Activated CD4-positive, alpha-beta T cell treated with anti-CD3 and anti-CD28 coated beads, Interleukin-2, amount 50 U/mL, for 1 hour (primary cell): Measurements from ENCODE around the gene HIVEP3.

ENCODE experiments used
- DNase-seq: peaks from one replicate; pipeline ENCODE4 v3.0.0-alpha.2; 2020

Gene HIVEP3

DNA sequence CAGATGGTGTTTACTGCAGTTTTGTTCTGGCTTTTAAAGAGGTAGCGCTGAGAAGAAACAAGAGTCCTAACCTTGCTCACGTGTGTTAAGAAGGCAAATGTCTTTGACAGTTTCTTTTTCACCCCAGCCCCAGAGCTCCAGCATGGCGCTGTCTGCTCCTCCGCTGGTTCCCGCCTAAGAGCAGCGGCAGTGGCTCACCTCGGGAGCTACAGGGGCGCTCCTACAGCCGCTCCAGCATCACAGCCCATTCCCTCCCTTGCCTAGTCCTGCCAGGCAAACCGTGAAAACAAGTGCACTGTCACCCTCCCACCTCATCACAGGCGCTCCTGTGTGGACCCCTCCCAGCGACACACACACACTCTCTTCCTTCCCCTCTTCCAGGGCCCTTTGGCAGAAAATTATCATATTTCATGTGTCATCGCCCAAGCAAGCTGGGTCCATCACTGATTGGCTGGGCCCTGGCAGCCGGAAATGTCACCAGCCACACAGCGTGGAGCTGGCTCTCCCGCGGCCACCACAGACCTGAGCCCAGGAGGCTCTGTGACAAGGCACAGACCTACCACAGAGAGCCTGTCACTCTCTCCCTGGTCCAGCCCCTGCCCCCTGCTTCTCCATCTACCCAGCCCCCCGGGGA is 1.2 kb upstream of the HIVEP3 start:
- peak; percentile 70 for DNase-seq

DNA sequence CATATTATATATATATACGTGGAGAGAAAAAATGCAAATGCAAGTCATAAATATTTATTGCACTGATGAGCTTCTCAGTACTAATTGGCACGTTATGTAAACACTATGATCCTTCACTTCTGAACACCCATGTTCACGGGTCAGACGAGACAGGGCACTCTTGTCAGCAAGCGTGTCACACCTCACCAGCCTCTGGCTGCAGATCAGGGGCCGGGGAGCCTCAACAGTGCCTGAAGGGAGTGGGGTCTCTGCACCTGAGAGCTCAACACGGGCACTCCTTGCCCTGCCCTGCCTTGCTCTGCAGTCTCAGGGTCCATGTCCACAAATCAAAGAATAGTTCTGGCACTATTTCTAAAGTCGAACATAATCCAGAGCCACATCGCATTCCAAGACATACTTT is 409 bp upstream of the HIVEP3 start:
- no peak for DNase-seq

DNA sequence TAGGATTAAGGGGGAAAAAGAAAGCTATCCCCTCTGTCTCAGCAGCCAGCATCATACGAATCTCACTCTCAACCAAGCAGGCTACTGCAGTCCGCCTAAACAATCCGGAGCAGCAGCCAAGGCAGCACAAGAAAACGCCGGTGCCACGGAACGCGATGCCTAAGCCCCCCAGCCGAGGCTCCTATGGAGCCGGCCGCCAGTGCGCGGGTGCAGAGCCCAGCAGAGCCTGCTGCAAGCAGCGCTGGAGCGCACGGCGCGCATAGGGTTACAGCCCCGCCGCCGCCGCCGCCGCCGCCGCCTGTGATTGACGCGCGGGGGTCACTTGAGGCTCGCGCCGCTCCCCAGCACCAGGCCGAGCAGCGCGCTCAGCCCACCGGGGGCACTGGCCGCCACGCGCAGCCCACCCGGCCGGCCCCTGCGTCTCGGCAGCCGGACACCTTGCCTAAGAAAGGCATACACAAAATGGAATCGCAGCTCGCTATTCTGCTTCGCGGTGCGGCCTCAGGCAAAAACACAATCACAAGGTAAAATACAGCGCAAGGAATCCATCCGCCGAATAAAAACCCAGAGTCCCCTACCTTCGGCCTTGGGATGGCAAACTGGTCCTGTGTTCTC is 780 bp downstream of the HIVEP3 start:
- DNase-seq: peak; percentile 35

DNA sequence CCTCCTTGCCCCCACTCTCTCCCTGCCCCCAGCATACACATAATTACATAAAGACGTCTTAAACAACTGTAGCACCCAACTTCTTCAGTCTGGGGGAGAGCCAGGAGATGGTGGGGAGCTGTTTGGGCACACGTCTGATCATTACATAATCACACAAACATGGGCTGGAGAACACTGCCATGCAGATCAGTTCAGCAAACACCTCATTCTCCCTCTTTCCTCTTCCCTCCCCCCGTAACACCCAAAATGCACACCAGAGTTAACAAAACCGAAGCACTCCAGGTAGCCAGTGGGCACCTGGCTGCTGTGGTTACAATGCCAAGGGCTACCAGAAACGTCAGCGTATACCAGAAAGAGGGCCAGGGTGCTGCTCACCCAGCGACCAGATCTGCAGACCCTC is 1.6 kb downstream of the HIVEP3 start:
- DNase-seq: no peak

DNA sequence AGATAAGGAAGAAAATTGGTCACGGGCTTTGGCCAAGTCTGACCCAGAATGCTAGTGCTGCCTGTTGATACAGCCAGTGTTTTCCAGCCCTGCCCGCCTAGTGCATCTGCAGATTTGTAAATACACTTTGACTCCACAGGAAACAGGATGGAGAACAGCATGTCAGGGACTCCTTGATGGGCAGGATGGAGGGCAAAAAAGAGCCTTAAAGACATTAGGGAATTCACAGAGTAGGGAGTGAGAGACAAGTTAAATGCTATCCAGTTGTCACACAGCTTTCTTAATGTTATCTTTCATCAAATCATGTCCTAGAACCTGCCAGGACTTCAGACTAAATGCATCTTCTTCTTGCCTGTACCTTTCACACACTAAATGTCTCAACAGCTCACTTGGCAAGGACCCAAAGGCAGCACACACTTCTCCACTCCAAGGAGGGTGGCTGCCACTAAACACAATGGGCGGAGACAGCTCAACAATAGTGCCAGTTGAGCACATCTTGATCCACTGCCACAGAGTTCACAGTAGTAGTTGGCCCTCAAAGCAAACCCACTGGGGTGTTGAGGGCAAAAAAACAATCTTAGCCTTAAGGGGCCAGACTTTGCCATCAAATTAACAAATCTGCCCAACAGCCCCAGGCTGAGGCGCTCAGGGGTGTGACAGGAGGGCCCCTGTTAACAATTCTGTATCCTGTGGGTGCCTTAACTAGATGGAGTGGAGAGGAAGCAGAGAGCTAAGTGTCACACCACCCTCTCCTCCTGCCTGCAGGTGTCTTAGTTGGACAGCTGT is 2.7 kb downstream of the HIVEP3 start:
- DNase-seq: peak; percentile 26

DNA sequence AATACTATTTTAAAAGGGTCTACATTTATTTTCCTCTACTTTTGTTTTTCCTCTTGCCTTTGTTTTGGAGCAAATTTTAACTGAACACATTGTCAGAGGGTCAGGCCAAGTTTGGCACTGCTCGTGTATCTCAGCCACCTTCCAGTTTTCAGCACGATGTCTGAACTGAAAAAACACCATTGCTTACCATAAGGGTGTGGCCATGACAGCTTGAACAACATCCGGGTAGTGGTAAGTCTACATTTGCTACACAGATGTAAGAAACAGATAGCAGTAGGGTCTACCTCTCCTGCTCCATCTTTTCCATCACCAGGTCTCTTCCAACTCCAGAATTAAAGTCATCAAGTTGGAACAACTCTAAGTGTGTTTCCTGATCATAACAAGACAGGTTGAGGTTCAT is 4.2 kb downstream of the HIVEP3 start:
- no peak for DNase-seq

DNA sequence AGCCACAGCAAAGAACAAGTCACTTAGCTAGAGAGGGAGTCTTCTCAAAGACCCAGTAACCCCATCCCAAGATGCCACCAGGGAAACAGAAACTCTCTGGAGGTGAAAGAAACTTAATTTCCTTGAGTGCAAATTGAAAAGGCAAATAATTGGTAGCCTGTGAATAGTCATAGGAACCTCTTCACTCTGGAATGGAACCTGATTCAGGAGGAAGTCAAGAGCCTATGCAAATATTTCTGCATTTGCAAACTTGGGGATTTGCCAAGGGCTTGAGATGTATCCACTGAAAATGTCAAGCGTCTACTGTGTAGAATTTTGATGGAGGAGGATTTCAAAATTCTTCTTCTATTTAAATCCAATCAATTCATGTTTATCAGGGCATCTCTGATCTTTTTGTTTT is 5.7 kb downstream of the HIVEP3 start:
- no peak for DNase-seq

DNA sequence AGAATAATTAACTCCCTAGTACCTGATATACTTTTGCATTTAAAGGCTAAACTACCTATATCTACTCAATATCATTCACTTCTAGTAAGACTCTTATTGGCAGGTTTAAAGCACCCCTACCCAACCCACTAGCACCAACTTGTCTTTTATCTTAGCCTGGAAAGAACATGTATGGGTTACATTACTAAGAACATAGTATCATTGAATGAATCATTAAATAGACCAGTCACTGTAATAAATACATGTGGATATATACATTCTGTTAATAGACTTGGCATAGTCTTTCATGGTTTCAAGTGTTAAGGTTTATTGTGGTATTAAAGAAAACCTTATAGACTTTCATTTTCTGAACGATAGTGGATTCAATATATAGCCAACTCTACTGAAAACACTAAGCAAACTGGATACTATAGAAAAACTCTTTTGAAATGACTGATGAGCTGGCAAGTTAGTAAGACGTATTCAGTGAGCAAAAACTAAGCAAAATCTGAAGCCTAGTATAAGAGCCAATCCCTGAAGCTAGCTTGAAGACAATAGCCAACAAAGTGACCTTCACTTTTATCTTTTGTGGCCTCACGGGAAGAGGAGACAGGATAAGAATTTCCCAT is 10.3 kb downstream of the HIVEP3 start:
- no peak for DNase-seq

DNA sequence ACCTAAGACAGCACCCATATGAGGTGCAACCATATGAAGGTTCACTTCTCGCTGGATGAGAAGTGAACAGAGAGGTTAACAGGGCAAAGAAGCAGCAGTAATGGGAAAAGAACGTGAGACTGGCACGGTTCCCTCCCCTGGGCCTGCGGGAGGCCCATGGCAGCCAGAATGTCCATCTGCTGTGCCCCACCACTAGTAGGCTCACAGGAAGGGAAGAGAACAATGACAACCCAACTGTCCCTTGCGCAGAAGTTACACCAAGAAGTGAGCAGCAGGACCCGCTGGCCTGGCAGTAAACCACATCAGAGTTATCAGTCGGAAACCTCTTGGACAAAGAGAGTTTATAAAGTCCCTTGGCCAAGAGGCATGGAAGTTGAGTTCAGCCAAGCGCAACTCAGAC is 11.3 kb downstream of the HIVEP3 start:
- no peak for DNase-seq

DNA sequence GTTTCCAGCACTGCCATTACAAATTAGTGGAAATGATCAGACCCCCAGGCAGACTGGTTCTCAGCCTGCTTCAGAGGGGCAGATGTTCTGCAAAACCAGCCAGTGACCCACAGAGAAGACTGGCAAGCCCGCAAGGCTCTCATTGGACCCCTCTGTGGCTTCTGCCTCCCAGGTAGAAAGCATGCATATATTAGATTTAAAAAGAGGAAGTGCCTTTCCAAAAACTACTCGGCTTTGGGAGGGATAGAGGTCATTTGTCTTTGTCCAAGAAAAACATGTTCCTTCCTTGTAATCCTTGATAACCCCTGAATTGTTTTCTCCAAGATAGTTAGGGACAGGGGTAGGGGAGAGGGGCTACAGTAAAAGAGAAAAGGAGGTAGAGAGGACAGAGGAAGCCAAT is 11.8 kb downstream of the HIVEP3 start:
- no peak for DNase-seq

DNA sequence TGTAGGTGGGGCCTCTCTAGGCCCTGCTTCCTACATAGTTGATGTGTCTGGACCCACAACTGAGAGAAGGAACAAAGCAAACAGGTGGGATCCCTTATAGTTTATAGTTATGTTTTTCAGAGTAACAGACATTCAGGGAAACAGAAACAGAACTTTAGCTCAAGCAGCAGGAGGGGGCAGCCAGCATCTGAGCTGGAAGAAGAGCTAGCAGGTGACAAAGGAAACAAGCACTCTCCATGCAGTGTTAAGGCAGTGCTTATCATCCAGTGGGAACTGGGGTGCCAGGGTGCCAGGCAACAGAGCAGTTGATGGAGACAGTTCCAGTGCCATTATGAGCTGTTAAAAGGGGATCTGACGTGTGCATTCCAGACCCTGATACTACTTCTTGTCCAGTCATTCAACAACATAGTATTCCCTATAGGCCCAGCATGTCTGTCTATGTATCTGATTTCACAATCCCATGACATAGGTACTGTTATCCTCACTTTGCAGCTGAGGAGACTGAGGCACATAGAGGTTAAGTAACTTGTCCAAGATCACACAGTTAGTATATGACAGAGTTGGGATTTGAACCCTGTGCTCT is 13.5 kb downstream of the HIVEP3 start:
- no peak for DNase-seq

DNA sequence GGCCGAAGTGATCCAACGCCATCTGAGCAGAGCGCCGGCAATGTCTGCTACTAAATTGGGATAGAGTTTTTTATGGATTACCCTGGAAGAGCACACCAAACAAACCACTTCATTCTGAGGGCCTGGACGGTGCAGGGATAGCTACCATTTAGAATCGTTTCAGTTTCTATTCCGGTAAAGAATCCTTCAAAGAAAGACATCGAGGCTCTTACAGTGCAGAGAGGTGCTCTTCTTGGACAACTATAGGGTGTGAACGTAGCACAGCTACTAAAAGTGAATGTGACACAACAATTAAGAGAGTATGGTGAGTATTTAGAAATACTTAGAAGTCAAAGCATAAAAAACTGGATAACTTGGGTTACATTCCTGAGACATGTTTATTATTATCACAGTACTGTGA is 16.1 kb downstream of the HIVEP3 start:
- DNase-seq: no peak

DNA sequence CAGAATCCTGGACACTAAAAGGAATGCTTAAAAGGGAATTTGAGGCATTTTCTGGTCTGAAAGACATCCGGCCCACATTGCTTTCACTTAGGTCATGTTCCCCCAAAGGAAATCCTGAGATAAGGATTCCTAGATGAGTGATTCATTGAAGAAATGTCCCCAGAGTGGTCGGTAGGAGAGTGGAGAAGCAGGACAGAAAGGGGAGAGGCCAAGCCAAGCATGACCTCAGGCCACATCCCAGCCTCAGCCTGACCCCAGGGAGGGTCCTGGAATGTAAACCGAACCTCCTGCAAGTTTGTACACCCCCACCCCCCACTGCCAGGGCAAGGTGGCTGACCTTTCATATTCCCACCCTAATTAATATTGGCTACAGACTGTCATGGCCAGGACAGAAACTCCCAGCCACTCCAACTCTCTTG is 16.6 kb downstream of the HIVEP3 start:
- no peak for DNase-seq

DNA sequence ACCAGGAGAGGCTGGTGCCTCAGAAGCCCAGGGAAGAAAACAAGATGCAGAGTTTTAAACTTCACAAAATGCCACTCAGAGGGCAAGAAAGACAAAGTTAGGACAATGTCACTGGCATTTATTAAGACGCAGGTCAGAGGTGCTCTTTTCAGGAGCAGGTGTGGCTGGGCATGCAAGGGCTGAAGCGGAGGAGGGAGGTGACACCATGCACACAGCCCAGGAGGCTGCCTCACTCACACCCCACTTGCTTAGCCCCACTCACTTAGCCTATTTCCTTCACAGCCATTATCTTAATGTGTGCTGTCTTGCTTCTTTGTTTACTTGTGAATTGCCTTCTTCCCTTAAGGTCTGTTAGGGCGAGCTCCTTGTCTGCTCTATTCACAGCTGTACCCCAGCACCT is 17.2 kb downstream of the HIVEP3 start:
- DNase-seq: no peak

DNA sequence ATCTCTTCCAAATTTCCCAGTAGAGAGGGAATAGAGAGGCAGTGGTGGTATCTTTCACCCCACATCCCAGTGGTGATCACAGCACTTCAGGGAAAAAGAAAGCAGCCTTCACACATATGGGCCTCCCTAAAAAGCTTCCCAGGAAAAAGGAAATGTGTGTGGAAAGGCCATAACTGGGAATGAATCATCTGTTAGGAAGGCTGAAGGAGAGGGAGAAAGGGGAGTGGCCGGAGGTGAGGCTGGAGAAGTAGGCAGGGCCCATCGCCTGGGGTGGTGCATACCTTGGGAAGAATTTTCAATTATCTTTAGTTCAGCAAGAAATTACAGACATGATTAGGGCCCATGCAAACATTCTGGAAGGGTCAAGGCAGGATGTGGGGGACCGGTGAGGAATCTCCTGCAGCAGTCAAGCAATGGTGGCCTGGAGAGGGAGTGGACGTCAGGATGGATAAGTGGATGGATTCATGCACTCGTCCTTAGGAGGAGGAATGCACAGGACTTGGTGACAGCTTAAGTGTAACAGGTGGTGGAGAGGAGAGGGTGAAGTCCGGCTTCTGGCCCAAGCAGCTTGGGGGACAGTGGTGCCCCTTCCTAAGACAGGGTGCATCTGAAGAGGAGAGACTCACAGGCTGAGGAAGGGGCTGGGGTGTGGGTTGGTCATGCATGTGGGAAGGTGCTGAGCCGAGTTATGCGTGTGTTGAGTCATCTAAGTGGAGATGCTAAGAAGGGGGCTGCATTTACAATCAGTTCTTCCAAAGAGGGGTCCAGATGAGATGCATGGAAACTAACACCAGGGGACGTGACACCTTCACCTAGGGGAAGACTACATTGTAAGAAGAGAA is 17.9 kb downstream of the HIVEP3 start:
- DNase-seq: no peak

DNA sequence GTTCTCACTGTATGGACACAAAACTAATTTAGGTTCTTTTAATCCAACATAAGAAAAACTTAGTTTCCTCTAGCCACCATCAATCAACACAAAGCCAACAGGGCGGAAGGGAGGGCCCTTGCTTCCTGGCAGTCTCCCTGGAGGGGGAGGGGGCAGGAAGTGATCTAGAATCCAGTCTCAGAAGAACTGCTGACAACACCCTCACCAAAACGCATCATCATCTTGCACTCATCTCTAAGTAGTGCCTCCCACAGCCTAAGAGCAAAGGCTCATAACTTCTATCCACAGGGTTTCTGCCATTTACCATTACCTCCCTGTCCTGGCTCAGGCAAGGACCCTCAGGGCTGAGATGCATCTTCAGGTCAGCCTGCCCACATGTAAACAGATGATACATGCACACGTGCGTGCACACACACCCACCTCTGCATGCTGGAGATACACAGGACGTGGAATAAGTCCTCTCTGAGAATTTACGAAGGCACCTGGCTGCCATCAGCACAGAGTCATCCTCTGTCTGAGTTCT is 20.5 kb downstream of the HIVEP3 start:
- DNase-seq: peak; percentile 66

DNA sequence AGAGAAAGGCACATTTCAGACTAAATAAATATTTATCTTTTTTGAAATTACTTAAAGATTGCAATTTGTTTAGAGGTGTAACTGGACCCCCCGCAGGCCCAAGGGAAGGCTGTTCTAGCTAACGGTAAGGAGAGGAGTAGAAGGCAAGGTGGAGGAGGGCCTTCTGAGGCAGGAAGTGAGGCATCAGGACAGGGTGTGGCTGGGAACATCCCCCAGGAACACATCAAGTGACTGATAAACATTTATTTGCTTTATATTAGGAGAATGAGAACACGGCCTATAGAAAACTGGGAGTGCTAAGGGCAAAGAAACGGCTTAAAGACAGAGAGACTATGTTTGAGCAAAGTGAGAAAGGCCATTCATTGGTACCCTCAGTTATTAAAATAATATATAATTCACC is 23.2 kb downstream of the HIVEP3 start:
- no peak for DNase-seq

DNA sequence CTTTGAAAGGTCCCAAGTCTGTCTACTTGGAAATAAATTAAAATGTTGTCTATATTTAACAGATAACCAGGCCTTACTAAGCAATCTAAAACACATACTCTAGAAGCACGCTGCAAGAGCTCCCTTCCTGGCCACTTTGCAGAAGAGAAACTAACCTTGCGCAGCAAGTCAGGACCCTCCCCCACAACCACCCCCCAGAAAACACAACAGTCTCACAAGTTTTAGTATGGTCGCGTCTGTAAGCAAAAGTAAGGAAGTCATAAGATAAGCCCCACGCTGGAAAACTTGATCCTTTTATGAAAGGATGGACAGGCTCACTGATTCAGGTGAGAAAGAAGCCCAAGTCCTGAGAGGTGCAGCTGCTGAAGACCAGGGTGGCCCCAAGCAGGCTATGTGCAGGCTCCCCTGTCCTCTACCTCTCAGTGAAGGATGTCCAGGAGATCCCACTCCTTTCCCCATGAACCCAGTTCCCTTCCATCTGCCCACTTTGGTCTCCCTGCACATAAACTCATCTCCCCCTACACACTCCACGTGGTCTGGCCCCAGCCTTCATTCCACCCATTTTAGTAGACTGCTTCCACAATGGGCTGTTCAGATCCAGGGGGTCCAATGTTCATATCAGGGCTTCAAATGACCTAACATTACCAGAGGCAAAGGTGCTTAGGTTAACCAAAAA is 23.8 kb downstream of the HIVEP3 start:
- DNase-seq: no peak

DNA sequence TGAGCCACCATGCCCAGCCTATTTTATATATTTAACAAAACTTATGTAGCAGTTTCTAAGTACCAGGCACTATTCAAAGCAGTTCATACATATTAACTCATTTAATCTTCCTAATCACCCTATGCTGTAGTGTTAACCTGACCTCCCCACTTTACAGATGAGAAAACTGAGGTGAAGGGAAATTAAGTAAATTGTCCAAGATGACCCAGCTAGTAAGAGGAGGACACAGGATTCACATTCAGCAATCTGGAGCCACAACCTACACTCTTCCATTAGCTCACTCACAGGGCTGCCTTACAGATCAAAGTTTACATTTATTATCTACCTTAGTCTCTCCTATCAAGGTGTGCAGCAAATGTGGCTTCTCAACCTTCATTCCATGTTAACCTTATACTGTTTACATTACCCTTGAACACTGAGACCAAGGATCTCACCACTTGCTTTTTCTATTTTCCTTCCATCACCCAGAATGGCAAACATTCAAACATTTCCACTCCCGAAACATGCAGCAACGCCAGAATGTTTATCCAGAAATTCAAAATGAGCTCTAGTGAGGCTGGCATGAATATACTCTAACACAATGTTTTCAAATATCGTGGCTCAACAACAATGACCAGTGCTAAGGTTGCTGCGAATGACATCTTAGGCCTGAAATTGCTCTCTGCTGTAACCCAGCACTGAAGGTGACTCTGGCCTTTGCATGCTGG is 24.5 kb downstream of the HIVEP3 start:
- no peak for DNase-seq

DNA sequence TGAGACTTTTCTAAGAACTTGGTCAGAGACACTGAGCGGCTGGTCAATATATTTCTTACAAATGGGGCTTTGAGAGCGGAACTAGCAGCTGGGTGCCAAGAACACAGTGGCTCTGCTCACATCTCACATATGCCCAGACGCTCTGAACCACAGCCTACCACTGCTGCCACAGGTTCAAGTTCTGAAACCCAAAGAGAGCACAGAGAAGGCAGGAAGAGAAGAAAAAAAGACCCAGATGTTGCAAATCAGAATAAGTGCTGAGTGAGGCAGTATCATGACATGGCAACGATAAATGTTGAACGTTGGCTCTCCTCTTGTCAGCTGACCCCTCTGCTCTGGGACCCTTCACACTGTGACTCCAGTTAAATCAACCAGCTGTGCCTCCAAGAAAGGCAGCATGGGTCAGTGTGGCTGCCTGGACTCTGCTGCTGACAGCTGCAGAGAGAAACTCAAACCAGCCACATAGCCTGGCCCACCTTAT is 26.4 kb downstream of the HIVEP3 start:
- no peak for DNase-seq
